ENCODE data around the gene MRTO4.
"Not testable (repeated sequence)": the region's sequence is repeated elsewhere in the genome, so short reads cannot be mapped to it uniquely, and the experiment has no call there.

Gene MRTO4

GRCh38 chr1:19284881-19285280 is 33.3 kb downstream of the MRTO4 start:
- H3K27me3 ChIP-seq (ENCODE audit: control insufficient read depth, insufficient read depth, low read length), result peaks cover 26% of the 10 kb centered on the region
- H3K9me3 ChIP-seq (ENCODE audit: control insufficient read depth, low read depth, low read length), result no peaks in the 10 kb centered on the region
- H3K4me1 ChIP-seq (ENCODE audit: control insufficient read depth, low read depth, low read length), result no peaks in the 10 kb centered on the region
- no peaks in the 10 kb centered on the region for H3K36me3 ChIP-seq (ENCODE audit: control insufficient read depth, low read depth, low read length)
- H3K4me3 ChIP-seq (ENCODE audit: low read length), result no peak overlapping the region
- no peak overlapping the region for H3K27ac ChIP-seq (ENCODE audit: low read length)
- H3K9ac ChIP-seq (ENCODE audit: low read length), result no peak overlapping the region

GRCh38 chr1:19285366-19285765 is 33.8 kb downstream of the MRTO4 start:
- not testable (repeated sequence) for H3K4me3 ChIP-seq (ENCODE audit: low read length); H3K27ac ChIP-seq (ENCODE audit: low read length); H3K9me3 ChIP-seq (ENCODE audit: control insufficient read depth, low read depth, low read length); H3K36me3 ChIP-seq (ENCODE audit: control insufficient read depth, low read depth, low read length); H3K9ac ChIP-seq (ENCODE audit: low read length); H3K4me1 ChIP-seq (ENCODE audit: control insufficient read depth, low read depth, low read length)
- H3K27me3 ChIP-seq (ENCODE audit: control insufficient read depth, insufficient read depth, low read length), result peaks cover 31% of the 10 kb centered on the region

DNA sequence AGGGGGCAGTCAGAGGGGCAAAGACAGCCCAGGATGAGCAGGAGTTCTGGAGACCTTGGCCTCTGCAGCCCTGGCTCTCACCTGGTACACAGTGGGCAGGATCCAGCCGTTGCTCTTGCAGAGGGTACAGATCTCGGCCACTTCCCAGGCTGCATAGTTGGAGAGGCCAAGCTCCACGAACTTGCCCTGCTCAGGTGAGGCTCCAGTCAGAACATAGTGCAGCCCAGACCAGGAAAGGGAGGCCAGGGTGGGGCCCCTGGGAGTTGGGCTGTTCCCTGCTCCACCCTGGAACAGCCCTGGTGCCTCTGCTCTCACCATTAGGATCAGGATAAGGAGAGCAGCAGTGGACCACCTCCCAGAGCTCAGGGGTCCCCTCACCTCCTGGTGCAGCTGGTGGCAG is 34.2 kb downstream of the MRTO4 start:
- peaks cover 31% of the 10 kb centered on the region for H3K27me3 ChIP-seq (ENCODE audit: control insufficient read depth, insufficient read depth, low read length)
- H3K27ac ChIP-seq (ENCODE audit: low read length); H3K9me3 ChIP-seq (ENCODE audit: control insufficient read depth, low read depth, low read length); H3K4me3 ChIP-seq (ENCODE audit: low read length); H3K4me1 ChIP-seq (ENCODE audit: control insufficient read depth, low read depth, low read length); H3K36me3 ChIP-seq (ENCODE audit: control insufficient read depth, low read depth, low read length); H3K9ac ChIP-seq (ENCODE audit: low read length): not testable (repeated sequence)

DNA sequence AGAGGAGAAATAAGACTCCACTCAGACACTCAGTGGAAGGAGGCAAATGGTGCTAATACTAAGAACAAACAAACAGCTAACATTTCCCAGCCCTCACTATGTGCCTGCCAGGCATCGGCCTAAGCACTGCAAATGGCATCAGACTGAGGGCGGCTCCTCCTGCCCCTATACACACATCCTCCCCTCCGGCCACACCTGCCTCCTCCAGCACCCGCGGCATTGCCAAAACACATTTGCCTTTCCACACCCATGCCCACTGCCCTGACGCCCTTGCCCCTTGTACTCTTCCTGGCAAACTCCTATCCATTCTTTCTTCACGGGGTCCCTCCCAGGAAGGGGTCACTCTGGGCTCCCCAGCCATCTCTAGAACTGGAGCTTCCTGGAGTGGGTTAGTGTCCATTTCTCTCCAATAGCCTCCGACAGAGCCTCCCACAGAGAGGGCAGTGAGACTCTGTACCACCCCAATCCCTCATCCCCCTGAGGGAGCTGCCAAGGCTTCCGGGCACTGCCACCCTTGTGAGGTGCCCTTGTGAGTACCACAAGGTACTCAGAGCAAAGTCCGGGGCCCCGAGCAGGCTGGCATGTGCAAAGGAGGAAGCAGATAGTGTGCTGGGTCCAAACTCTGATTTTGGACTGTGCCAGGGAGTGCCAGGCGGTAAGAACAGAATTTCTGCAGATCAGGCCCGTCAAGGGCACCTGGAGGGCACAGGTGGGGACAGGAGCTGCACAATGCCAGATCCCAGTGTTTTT is 36.0 kb downstream of the MRTO4 start:
- Histone ChIP-seq H3K9ac (ENCODE audit: low read length) (no peak overlapping the region), H3K27ac (ENCODE audit: low read length) (no peak overlapping the region), H3K9me3 (ENCODE audit: control insufficient read depth, low read depth, low read length) (no peaks in the 10 kb centered on the region), H3K4me1 (ENCODE audit: control insufficient read depth, low read depth, low read length) (no peaks in the 10 kb centered on the region), H3K4me3 (ENCODE audit: low read length) (no peak overlapping the region), H3K27me3 (ENCODE audit: control insufficient read depth, insufficient read depth, low read length) (peaks cover 31% of the 10 kb centered on the region), H3K36me3 (ENCODE audit: control insufficient read depth, low read depth, low read length) (no peaks in the 10 kb centered on the region)

GRCh38 chr1:19288324-19289241 is 37.0 kb downstream of the MRTO4 start, which contains the start of gene AKR7A3:
Gene AKR7A3 (minus strand): TSS chr1:19288770. CDS start chr1:19288709, 61 bp downstream.
- H3K9ac ChIP-seq (ENCODE audit: low read length); H3K36me3 ChIP-seq (ENCODE audit: control insufficient read depth, low read depth, low read length); H3K9me3 ChIP-seq (ENCODE audit: control insufficient read depth, low read depth, low read length); H3K4me1 ChIP-seq (ENCODE audit: control insufficient read depth, low read depth, low read length); H3K27ac ChIP-seq (ENCODE audit: low read length): not testable (repeated sequence)
- Histone ChIP-seq H3K4me3 (ENCODE audit: low read length) (peak within 1 kb of the TSS; percentile 51), H3K27me3 (ENCODE audit: control insufficient read depth, insufficient read depth, low read length) (peaks cover 31% of the 10 kb centered on the region)

- H3K27me3 ChIP-seq (ENCODE audit: control insufficient read depth, insufficient read depth, low read length), result peaks cover 31% of the 10 kb centered on the region
- H3K4me3 ChIP-seq (ENCODE audit: low read length), result peak overlapping the region; percentile 51
- H3K27ac ChIP-seq (ENCODE audit: low read length), result no peak overlapping the region
- H3K36me3 ChIP-seq (ENCODE audit: control insufficient read depth, low read depth, low read length), result no peaks in the 10 kb centered on the region
- no peak overlapping the region for H3K9ac ChIP-seq (ENCODE audit: low read length)
- H3K9me3 ChIP-seq (ENCODE audit: control insufficient read depth, low read depth, low read length), result peaks cover under 1% of the 10 kb centered on the region
- H3K4me1 ChIP-seq (ENCODE audit: control insufficient read depth, low read depth, low read length), result no peaks in the 10 kb centered on the region
Measured at GRCh38 chr1:19289244-19289643, 37.6 kb downstream of the MRTO4 start.

- Histone ChIP-seq H3K4me1 (ENCODE audit: control insufficient read depth, low read depth, low read length) (no peaks in the 10 kb centered on the region), H3K9ac (ENCODE audit: low read length) (no peak overlapping the region), H3K36me3 (ENCODE audit: control insufficient read depth, low read depth, low read length) (no peaks in the 10 kb centered on the region), H3K9me3 (ENCODE audit: control insufficient read depth, low read depth, low read length) (peaks cover 13% of the 10 kb centered on the region), H3K4me3 (ENCODE audit: low read length) (no peak overlapping the region), H3K27ac (ENCODE audit: low read length) (no peak overlapping the region), H3K27me3 (ENCODE audit: control insufficient read depth, insufficient read depth, low read length) (peaks cover 7% of the 10 kb centered on the region)
Measured at GRCh38 chr1:19294638-19295037, 43.0 kb downstream of the MRTO4 start.

- H3K27me3 ChIP-seq (ENCODE audit: control insufficient read depth, insufficient read depth, low read length), result no peaks in the 10 kb centered on the region
- no peak overlapping the region for H3K9ac ChIP-seq (ENCODE audit: low read length)
- no peak overlapping the region for H3K4me3 ChIP-seq (ENCODE audit: low read length)
- H3K4me1 ChIP-seq (ENCODE audit: control insufficient read depth, low read depth, low read length), result no peaks in the 10 kb centered on the region
- H3K36me3 ChIP-seq (ENCODE audit: control insufficient read depth, low read depth, low read length), result peaks cover 17% of the 10 kb centered on the region
- no peak overlapping the region for H3K27ac ChIP-seq (ENCODE audit: low read length)
- H3K9me3 ChIP-seq (ENCODE audit: control insufficient read depth, low read depth, low read length), result peaks cover 3% of the 10 kb centered on the region
Measured at GRCh38 chr1:19300211-19300610, 48.6 kb downstream of the MRTO4 start.

GRCh38 chr1:19304081-19304480 is 52.5 kb downstream of the MRTO4 start:
- peaks cover 48% of the 10 kb centered on the region for H3K36me3 ChIP-seq (ENCODE audit: control insufficient read depth, low read depth, low read length)
- H3K9ac ChIP-seq (ENCODE audit: low read length); H3K27me3 ChIP-seq (ENCODE audit: control insufficient read depth, insufficient read depth, low read length); H3K27ac ChIP-seq (ENCODE audit: low read length); H3K9me3 ChIP-seq (ENCODE audit: control insufficient read depth, low read depth, low read length); H3K4me3 ChIP-seq (ENCODE audit: low read length); H3K4me1 ChIP-seq (ENCODE audit: control insufficient read depth, low read depth, low read length): not testable (repeated sequence)

DNA sequence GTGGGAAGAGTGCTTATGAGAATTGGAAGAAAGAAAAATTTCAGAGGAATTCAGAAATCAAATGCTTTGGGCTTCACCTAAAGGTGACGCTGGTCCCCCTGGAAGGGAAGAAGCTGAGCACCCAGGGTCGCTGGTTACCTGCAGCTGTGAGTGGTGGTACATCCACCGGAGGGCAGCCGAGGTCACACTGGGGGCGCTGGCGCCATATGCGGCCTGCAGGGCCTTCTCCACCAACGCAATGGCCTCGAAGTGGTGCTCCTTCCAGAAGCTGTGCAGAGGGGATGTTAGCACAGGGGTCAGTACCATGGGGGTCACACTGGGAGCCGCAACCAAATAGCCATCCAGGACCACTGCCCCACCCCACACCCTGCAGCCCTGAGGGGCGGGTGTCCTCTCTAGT is 54.3 kb downstream of the MRTO4 start:
- H3K27me3 ChIP-seq (ENCODE audit: control insufficient read depth, insufficient read depth, low read length), result peaks cover 4% of the 10 kb centered on the region
- no peak overlapping the region for H3K9ac ChIP-seq (ENCODE audit: low read length)
- peaks cover 48% of the 10 kb centered on the region for H3K36me3 ChIP-seq (ENCODE audit: control insufficient read depth, low read depth, low read length)
- H3K4me3 ChIP-seq (ENCODE audit: low read length), result no peak overlapping the region
- H3K4me1 ChIP-seq (ENCODE audit: control insufficient read depth, low read depth, low read length), result no peaks in the 10 kb centered on the region
- no peak overlapping the region for H3K27ac ChIP-seq (ENCODE audit: low read length)
- H3K9me3 ChIP-seq (ENCODE audit: control insufficient read depth, low read depth, low read length), result no peaks in the 10 kb centered on the region

GRCh38 chr1:19306941-19307340 is 55.3 kb downstream of the MRTO4 start:
- peaks cover 3% of the 10 kb centered on the region for H3K4me1 ChIP-seq (ENCODE audit: control insufficient read depth, low read depth, low read length)
- H3K27ac ChIP-seq (ENCODE audit: low read length), result no peak overlapping the region
- no peaks in the 10 kb centered on the region for H3K9me3 ChIP-seq (ENCODE audit: control insufficient read depth, low read depth, low read length)
- peaks cover 11% of the 10 kb centered on the region for H3K27me3 ChIP-seq (ENCODE audit: control insufficient read depth, insufficient read depth, low read length)
- H3K36me3 ChIP-seq (ENCODE audit: control insufficient read depth, low read depth, low read length), result peaks cover 48% of the 10 kb centered on the region
- no peak overlapping the region for H3K9ac ChIP-seq (ENCODE audit: low read length)
- no peak overlapping the region for H3K4me3 ChIP-seq (ENCODE audit: low read length)
